Measurements from ENCODE around the gene IFT80.
A peak's percentile ranks its signal among the peaks of the same experiment; 100 is the strongest.

The IFT80 gene

DNA sequence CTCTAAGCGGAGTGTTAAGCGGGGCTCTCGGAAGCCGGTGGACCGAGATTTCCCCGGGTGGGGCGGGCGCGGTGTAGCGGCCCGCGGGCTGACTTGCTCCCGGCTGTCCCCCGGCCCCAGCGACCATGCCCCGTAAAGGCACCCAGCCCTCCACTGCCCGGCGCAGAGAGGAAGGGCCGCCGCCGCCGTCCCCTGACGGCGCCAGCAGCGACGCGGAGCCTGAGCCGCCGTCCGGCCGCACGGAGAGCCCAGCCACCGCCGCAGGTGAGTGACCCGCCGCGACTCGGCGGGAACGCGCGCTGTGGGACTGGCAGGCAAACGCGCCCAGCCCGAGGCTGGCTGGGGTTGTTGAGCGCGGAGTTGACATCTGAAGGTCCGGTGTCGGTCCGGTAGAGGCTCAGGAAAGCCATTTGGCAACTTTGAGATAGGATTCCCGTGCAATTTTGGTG lies 1.7 kb upstream of the IFT80 start:
- no peak for DNase-seq (ENCODE audit: low read depth)

DNA sequence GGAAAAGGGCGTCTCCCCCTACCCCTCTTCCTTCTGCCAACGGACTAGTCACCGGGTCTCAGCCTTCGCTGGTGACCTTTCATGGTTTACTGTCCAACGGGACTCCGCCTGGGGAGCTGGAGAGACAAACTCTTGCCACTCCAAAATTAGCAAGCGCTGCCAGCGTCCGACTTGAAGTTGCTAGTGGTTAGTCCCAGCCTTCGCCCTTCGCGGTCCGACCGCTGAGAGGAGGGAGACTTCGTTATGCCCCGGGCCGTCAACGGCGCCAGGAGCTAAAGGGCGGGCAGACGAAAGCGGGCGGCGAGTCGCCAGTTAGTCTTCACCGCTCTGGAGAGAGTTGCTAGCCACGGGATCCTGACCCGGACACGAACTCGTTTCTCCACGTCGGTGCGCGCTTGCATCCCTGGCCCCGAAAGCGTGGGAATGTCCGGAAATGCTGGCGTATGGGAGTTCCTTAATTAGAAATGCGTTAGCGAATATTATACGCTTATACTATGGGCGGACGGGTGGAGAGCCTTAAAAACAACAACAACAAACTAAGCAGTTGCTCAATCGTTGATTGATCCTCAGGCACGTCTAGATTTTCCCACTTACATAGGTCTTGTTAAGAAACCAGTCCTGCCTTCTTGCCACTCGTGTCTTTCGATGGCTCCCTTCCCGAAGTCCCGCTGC lies 1.1 kb upstream of the IFT80 start:
- peak; percentile 10 for DNase-seq (ENCODE audit: low read depth)

DNA sequence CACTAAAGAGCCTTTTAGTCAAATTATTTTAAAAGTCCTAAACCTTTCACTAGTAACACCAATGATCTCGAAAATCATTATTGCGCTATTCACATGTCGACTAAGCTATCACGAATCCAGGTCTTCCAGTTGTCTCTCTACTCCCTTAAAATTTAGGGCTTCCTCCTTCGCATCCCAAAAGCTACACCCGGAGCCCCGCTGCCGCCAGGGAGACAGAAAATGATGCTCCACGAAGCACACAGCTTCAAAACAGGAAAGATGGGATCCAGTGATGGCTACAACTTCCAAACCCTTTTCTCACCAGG lies 253 bp downstream of the IFT80 start:
- no peak for DNase-seq (ENCODE audit: low read depth)

DNA sequence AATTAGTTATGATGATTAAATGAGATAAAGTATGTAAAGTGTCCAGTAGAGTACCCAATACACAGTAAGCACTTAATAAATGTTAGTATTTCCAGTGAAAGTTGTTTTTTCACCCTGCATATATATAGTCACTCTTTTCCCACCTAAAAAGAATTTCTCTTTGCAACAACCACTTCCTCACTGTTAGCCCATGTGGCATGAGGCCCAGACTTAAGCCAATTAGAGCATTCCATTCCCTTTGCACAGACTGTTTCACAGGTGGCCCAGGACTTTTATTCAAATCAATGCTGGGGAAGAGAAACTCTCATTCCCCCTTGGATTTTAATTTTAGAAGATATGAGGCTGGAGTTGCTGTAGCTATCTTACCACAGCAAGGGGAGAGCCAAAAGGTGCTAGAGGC lies 3.7 kb downstream of the IFT80 start:
- no peak for DNase-seq (ENCODE audit: low read depth)

DNA sequence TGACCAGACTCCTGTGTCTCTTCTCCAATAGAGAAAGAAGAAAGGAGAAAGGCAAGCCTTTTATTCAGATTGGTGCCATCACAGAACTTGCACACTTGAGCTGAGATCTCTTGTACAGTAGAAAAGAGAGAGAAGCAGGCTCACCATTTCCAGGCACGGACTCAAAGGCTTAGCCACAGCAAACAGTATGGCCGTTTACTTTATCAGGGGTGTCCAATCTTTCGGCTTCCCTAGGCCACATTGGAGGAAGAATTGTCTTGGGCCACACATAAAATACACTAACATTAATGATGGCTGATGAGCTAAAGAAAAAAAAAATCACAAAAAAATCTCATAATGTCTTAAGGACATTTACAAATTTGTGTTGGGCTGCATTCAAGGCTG lies 5.0 kb downstream of the IFT80 start:
- DNase-seq (ENCODE audit: low read depth), result no peak

DNA sequence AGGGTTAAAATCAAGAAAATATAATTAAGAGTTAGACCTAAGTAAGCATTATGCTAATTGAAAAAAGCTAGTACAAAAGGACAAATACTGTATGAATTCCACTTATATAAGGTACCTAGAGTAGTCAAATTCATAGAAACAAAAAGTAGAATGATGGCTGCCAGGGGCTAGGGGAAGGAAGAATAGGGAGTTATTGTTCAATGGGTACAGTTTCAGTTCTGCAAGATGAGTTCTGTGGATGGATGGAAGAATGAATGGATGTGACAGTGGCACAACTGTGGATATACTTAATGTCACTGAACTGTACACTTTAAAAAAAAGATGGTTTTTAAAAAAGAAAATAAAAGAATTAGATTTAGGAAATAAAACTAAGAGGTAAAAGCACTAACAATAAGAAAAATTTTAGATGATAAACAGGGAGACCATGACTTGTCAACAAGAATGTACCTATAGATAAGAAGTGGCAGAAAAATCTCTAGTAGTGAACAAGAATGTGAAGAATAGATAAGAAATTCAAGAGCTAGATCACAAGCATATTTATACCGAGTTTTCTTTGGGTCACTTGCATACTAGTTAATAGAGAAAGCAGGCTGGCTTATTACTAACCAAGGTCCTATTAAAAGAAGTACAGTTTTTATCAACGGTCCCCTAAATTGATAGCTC lies 5.5 kb downstream of the IFT80 start:
- DNase-seq (ENCODE audit: low read depth), result no peak

DNA sequence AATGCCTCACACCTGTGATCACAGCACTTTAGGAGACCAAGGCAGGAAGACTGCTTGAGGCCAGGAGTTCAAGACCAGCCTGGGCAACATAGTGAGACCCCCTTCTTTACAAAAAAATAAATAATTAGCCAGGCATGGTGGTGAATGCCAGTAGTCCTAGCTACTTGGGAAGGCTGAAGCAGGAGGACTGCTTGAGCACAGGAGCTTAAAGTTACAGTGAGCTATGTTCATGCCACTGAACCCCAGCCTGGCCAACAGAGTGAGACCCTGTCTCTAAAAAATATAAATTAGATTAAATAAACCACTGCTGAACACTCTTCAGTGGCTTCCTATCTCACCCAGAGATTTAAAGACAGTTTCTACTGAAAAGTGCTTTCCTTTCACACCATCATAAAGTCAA lies 6.2 kb downstream of the IFT80 start:
- no peak for DNase-seq (ENCODE audit: low read depth)

DNA sequence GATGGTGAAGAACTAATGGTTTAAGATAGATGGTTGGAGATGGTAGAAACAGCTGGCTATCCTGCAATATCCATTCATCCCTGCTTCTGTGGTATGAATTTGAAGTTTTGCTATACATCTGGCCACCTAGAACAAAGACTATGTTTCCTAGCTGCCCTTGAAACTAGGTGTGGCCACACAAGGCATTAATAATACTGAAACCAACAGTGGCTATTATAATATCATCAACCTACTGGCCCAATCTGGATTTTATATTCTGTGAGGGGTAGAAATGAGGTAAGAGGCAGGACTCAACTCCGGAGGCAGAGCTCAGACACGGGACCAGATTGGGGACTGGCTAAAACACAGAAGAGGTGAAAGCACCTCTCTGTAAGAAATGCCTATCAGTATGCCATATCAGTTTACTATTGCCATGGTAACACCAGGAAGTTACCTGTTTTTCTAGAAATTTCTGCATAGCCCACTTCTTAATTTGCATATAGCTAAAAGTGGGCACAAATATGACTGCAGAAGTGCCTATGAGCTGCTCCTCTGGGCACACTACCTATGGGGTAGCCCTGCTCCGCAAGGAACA lies 8.4 kb downstream of the IFT80 start:
- DNase-seq (ENCODE audit: low read depth), result no peak

DNA sequence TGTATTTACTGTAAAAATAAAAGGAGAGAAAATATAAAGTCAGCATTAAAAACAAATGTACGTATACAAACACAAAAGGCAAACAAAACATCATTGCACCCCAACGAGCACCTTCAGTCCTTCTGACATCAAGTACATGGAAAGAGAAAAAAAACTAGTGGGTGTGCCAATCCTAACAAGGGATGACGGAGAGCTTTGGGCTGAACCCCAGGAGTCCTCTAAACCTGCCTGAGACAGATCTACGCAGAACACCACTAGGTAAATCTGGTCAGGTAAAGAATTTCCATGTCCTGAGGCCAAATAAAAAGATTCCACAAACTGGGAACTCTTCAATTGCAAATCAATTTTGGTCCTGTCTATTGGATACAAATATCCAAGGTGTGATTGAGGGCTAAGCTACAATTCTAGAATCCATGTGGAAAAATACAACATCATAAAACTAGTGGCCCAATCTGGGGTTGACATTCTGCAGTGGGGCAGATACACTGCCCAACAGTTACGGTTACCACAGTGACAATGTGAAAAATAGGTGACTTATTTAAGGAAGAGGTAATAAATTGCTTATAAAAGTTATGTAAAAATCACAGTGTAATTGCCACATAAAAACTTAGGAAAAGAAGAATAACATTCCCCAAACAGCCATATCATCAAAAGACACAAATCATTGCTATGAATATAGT lies 14.2 kb downstream of the IFT80 start:
- no peak for DNase-seq (ENCODE audit: low read depth)

DNA sequence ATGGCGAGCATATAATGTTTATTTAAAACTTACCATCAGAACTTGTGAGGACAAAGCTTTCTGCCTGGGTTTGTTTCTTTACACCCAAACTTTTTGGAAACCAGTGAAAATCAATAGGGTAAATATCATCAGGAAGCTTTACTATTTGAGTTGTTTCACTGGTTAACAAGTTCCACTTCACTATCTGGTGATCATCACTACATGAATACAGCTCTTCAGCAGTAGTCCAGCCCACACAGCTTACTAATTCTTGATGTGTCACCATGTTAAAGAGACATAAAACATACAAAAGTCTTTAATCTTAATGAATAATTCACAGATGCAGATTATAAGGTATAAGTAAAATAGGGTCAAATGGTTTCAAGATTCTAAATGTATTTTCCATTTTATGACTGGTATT lies 17.6 kb downstream of the IFT80 start:
- no peak for DNase-seq (ENCODE audit: low read depth)

DNA sequence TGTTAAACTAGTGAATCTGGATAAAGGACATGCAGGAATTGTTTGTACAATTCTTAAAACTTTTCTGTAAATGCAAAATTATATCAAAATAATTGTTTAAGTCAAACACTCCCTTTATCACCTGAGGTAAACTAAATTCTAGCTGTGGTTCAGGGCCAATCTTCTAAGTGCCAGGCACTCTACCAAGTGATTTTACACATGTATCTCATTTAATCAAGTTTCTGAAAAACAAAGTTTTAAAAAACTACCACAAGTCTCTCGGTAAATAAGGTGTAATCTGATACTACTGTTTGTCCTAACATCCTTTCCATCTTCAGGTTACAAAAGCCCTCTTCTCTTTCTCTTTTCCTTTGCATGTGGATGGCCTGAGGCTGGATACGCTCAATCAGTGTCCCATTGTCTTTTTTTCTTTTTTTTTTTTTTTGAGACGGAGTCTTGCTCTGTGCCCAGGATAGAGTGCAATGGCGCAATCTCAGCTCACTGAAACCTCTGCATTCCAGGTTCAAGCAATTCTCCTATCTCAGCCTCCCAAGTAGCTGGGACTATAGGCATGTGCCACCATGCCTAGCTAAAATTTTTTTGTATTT lies 19.3 kb downstream of the IFT80 start:
- DNase-seq (ENCODE audit: low read depth), result no peak

DNA sequence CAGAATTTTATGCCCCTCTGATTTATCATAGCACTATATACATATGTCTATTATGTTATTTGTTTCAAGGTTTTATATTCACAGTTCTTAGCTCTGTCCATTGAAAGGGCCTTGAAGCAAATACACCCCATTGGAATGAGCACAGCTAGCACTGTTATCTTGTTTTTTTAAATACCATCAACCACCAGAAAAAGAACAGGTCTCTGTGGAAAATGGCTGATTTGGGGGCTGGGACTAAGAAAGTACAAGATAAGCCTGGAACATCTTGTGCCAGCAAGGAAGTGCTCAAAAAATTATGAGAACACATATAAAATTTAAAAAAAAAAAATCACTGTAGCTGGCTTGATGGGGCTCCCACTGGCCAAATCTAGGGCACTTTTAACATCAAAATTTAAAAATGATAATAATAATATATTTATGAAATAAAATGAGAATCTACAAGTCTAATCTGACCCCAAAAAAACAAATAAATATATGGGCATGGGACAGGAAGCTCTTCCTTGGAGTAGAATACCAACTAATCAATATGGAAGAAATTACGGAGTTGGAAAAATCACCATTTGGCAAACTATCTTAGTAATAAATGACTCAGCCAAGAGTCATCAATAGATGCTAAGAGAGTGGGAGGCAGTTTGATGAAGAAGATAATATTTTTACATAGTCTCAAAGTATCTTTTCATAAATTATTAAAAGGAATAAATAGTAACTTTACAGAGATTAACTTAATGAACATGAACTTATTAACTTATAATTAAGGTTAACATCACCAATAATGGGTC lies 20.5 kb downstream of the IFT80 start:
- no peak for DNase-seq (ENCODE audit: low read depth)

DNA sequence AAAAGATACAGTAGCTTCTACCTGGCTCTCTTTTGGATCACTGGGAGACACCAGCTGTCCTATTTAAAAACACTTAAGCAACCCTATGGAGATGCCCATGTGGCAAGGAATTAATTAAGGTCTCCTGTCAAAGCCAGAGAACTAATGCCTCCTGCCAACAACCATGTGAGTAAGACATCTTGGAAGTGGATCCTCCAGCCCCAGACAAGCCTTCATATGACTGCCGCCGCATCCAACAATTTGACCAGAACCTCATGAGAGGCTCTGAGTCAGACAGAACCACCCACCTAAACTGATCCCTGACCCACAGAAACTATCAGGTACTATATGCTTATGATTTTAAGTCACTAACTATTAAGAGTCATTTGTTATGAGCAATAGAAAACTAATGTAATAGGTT lies 22.3 kb downstream of the IFT80 start:
- no peak for DNase-seq (ENCODE audit: low read depth)

DNA sequence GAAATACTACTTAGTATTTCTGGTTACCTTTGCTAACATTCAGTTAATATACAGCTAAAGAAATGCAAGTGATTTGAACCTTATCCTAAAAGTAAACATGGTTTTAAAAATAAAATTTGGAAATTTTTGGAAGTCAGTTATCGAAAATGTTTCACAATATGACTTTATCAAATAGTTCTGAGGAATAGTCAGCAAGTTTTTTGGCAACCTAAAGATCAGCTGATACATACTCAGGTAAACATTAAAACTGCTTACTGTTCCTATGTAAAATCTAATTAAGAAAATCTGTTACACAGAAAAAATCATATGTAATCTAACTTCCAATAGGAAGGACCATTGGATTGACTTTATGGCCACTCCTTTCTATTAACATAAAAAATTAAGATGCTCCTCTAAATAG lies 24.1 kb downstream of the IFT80 start:
- no peak for DNase-seq (ENCODE audit: low read depth)

DNA sequence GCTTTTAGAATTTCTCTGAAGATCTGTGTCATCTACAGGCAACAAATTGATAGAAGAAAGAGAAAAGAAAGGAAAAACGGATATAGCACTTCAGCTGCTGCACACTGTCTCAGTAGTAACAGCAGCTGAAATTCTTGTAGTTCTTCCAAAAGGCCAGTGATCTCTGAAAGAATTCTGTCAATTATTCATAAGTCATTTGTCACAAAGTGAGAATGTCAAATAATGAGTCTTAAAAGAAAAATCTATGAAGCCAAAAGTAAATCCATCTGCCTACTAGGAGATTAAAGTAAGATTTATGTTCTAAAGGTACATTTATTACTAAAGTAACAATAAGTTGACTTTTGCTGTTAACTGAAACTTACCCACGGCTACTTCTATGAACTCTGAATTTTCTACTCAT lies 24.6 kb downstream of the IFT80 start:
- DNase-seq (ENCODE audit: low read depth), result no peak

DNA sequence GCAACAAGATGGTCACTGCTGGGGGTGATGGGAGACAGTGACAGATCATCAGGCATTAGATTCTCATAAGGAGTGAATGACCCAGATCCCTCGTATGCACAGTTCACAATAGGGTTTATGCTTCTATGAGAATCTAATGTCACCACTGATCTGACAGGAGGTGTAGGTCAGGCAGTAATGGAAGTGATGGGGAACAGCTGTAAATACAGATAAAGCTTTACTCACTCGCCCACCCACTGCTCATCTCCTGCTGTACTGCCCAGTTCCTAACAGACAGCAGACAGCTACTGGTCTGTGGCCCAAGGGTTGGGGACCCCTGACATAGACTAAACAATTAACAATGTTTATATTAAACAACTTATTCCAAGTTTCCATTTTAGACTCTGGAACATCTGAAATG lies 25.4 kb downstream of the IFT80 start:
- no peak for DNase-seq (ENCODE audit: low read depth)

DNA sequence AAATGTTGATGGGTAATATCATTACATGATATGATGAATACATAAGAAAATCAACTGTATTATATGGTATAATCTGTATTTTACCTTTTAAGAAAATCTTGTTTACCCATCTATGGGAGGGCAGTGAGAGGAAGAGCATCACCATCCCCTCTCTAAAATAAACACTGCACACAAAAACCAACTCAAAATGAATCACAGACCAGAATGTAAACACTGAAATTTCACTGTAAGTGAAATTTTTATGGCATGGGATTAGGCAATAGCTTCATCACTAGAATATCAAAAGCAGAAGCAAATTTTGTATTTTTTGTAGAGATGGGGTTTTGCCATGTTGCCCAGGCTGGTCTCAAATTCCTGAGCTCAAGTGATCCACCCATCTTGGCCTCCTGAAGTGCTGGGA lies 26.2 kb downstream of the IFT80 start:
- no peak for DNase-seq (ENCODE audit: low read depth)

DNA sequence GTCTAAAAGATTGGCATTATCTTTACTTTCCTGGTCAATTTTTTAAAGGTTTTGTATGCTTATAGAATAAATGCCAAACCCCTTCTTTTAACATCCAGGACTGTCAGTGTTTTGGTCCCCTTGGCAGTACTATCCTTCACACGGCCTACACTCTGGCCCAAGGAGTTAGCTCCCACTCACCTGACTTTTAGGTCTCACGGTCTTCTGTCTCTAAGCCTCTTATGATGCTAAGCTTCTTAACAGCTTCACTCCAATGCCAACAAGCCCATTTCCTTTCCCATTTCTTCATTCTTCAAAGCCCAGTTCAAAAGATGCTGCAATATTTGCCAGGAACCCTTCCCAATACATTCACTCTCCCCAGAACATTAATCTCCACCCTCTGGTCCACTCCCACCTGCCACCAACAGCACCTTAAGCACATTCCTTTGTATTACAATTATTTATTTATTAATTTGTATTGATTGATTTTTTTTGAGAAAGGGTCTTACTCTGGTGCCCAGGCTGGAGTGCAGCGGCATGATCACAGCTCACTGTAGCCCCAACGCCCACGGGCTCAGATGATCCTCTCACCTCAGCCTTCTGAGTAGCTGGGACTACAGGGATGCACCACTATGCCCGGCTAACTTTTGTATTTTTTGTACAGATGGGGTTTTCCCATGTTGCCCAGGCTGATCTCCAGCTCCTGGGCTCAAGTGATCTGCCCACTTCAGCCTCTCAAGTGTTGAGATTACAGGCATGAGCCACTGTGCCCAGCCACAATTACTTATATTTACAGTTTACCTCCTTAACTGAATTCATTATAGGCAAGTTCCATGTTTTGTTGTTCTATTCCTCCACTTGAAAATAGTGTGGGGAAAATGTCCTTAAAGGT lies 27.8 kb downstream of the IFT80 start:
- DNase-seq (ENCODE audit: low read depth), result no peak

DNA sequence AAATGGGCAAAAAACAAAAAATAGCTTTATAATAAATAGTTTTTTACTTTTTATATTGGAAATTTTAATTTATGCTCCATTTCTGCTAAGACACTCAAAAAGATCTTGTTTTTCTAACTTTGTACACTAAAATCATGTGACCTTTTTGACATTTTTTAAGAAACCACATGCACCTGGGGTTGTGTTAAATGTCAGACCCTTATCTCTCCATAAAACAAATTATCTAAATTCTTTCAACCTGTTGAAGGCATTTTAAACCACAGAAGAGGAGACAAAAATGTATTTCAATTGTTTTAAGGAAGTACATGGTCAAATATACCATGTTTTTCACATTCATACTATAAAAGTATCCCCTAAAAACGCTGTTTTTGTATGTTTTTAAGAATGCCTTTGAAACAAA lies 29.2 kb downstream of the IFT80 start:
- DNase-seq (ENCODE audit: low read depth), result no peak

DNA sequence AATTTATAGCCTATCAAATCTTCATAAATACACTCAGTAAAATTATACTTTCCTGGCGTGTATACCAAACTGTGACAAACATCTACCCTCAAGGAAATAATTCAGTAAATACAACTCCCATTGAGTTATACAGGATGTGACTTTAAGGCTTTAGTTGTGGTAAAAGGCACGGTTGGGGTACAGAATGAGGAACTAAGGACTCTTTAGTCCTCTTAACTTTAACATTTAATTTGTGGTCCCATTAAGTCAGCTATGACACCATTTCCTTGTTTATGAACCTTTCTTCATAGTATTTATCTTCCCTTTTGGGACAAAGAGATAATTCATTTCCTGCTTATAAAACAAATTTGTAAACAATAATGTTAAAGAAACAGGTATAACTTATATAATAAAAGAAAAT lies 30.2 kb downstream of the IFT80 start:
- no peak for DNase-seq (ENCODE audit: low read depth)

DNA sequence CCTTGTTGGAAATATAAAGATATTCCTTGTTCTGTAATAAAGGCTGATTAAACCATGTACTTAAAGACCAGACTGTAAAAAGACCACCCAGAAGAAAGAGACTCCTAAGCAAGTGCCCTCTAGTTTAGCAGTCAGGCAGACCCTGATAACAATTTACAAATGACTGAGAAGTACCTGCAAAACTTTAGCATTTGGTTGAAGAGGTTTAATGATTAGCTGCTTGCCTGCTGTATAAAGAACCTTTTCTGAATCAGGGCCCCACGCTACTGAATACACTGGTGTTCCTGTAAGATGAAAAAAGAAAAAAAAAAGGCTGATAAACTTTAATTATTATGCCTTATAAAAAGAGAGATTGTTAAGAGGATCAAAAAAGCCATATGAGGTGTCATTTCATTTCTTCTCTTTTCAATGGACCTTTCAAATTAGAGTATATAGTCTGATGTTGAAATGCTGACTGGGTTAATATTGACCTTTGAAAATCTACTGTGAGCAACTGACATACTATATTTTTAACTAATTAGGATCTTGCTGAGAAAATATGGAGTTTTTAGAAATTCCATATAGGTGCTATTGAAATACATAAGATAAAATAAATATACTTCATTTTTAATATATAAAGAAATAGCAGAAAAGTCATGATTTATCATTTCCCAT lies 33.0 kb downstream of the IFT80 start:
- no peak for DNase-seq (ENCODE audit: low read depth)
